A549 treated with DMSO at 1 μM for 4 hours (cell line): ENCODE data around the gene KPNB1. TPM values are rescaled to one million over a fixed set of nuclear protein-coding genes. Genes with fewer than 3 reads are reported as not detected.

ENCODE experiments used
- total RNA-seq: library from RNA; stranded (reverse); fragments of 200-300 nt; extraction: Qiagen RNA extraction; gene quantifications from 5 replicates; pipeline ENCODE4 v1.2.3, GENCODE V29; 2022; ENCODE audit warnings: low read depth

Gene KPNB1
- total RNA-seq = 325 to 388 TPM (median 369 TPM) in 5 replicates

DNA sequence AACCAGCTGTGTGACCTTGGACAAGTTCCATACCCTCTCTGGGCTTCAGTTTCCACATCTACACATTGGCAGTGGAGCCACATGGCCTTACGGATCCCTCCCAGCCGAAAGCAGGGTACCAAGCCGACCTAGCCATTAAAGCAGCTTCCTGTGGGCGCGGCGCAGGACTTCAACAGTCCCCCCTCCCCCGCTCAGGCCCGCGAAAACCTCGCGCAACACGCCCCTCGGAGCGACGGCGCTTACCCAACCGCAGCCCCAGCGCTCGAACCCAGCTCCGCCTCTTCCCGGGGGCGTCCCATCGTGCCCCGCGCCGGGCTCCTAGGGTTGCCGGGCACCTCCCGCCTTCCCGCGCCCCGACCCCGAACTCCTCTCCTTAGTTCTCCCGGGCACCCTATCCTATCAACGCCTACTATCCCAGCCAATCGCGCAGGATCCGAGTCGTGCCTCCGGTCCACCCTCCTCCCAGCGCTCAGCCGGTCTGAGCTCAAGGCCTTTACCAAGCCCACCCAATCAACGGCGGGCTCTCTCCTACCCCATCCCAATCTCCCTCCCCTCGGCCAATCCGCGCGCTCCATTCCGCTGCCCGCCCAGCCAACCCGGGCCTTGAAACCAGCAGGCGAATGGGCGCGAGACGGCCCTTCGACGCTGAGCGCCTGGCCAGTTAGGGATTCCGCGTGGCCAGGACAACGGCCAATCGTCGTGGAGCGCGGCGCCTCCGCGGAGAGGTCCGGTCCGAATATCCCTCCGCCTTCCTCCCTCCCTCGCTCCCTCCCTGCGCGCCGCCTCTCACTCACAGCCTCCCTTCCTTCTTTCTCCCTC, at the start of gene KPNB1:
Gene KPNB1 (plus strand): TSS at position 767 of the 819 bp plus-strand sequence. CDS start 326 bp downstream, outside the sequence.

DNA sequence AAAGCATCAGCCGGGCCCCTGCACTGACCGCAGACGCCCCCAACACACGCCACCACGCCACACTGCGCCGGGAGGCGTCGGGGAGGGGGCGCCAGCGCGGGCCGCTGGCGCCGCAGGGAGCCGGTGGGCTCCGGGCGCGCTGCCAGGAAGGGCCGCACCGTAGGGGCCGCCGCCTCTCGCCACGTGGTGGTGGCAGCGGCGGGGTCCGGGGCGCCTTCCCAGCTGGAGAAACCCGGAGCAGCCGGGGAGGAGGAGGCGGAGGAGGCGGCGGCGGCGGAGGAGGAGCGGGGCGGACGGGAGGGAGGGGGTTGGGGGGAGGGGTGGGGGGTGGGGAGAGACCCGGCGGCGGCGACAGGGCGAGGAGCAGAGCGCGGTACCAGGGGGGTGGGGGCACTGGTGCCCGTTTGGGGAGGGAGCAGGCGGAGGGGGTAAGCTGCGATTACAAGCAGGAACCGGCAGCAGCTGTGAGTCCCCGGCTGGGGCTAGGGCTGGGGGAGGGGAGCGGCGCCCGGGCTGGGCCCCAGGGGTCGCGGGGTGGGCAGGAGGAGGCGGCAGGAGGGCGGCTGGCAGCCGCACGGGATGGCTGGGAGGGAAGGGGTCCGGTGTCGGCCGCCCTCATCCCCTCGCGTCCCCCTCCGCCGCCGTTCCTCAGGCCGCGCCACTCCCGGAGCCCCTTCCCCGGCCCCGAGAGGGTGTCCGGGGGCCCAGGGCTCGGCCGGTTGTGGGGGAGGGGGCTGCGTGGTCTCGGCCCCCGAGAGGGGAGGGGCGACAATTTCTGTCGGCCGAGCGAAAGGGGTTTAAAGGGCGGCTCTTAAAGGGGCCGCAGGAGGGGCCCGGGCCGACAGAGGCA, 44.2 kb downstream of the KPNB1 start, which contains the start of gene TBKBP1:
Gene TBKBP1 (plus strand): TSS at position 431 of the 850 bp plus-strand sequence. CDS start 1,952 bp downstream, outside the sequence.

DNA sequence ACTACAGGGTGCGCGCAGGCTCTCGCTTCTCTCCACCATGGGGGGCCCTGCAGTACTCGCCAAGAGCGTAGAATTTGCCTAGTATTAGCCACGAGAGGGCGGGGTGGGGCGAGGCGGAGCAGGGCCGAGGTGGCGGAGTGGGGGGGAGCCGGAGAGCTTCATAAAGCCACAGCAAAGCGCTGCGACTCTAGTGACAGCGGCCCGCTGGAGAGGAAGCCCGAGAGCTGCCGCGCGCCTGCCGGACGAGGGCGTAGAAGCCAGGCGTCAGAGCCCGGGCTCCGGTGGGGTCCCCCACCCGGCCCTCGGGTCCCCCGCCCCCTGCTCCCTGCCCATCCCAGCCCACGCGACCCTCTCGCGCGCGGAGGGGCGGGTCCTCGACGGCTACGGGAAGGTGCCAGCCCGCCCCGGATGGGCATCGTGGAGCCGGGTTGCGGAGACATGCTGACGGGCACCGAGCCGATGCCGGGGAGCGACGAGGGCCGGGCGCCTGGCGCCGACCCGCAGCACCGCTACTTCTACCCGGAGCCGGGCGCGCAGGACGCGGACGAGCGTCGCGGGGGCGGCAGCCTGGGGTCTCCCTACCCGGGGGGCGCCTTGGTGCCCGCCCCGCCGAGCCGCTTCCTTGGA, 83.4 kb downstream of the KPNB1 start, which contains the start of gene TBX21:
Gene TBX21 (plus strand): TSS at position 190 of the 627 bp plus-strand sequence. CDS start 219 bp downstream, at position 409.

Other genes with a start within 250 kb of the KPNB1 start
- gene NPEPPS, start 118.8 kb upstream of the KPNB1 start, total RNA-seq = 61.8 to 77.7 TPM (median 71.9 TPM) in 5 replicates
- gene TBKBP1, start 44.2 kb downstream of the KPNB1 start, total RNA-seq = 4.9 to 6.8 TPM (median 6.2 TPM) in 5 replicates
- 0.03 to 0.09 TPM (median 0.06 TPM) in 4 of 5 replicates, not detected in the other for gene TBX21, start 83.3 kb downstream of the KPNB1 start, total RNA-seq
- gene OSBPL7, start 171.9 kb downstream of the KPNB1 start, total RNA-seq = 5.9 to 9.7 TPM (median 9.4 TPM) in 5 replicates
- 87.5 to 115 TPM (median 92.6 TPM) in 5 replicates for gene MRPL10, start 181.6 kb downstream of the KPNB1 start, total RNA-seq
- 2.8 to 3.6 TPM (median 3.5 TPM) in 5 replicates for gene LRRC46, start 181.8 kb downstream of the KPNB1 start, total RNA-seq
- gene SCRN2, start 191.4 kb downstream of the KPNB1 start, total RNA-seq = 34.5 to 37.8 TPM (median 34.8 TPM) in 5 replicates
- gene SP6, start 201.2 kb downstream of the KPNB1 start, total RNA-seq = 2.8 to 3.1 TPM (median 2.8 TPM) in 5 replicates
- gene SP2, start 246.3 kb downstream of the KPNB1 start, total RNA-seq = 17.4 to 21.7 TPM (median 18.0 TPM) in 5 replicates